ENCODE results near the gene CRACDL.

- TF ChIP-seq CTCF (IDR thresholded peaks at IDR 0.05) (no peak), POLR2AphosphoS5 (IDR thresholded peaks at IDR 0.05; ENCODE audit: low read depth, low read length) (no peak), SIN3A (IDR thresholded peaks at IDR 0.05; ENCODE audit: borderline replicate concordance, insufficient read depth, low read depth, low read length) (no peak)
These were observed 126.9 kb downstream of the CRACDL start for GRCh38 chr2:98809116-98809515.

Data from Panc1 (cell line).